SU-DHL-6 (cell line): ENCODE results near the gene FBXW7.

ENCODE experiments used
- EZH2phosphoT487 ChIP-seq: fragments of 200-600 bp; sonication (generic), shearing (Covaris generic); conservative IDR thresholded peaks from 2 replicates; pipeline ENCODE4 v1.6.1; 2018; ENCODE audit warnings: mild to moderate bottlenecking, antibody characterized with exemption, low read length, moderate library complexity, mixed read lengths
- TF ChIP-seq, protein P1 (sequence below): fragments of 200-600 bp; sonication (generic); IDR thresholded peaks from one replicate; pipeline ENCODE4 v1.5.1; 2017; ENCODE audit warnings: antibody characterized with exemption, mild to moderate bottlenecking, low read length, moderate library complexity; ENCODE audit not compliant: insufficient read depth, poor library complexity, severe bottlenecking

DNA sequence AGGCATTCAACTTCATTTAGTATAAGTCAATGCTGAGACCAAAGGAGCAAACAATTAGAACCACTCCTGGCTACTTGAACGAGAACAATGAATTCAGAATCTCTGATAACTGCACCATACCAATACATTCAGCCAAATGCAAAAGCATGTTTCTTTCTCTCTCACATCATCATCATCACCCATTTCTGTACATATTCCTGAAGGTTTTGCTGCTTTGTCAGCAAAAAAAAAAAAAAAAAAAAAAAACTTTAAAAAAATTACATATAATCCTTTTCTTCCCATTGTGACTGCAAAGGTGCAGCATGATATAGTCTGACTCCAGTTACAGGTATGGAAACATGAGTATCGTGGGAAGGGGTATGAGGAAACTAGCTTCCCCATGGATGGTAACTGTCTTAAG is 35.6 kb downstream of the FBXW7 start:
- TF ChIP-seq EZH2phosphoT487, result no peak
- TF ChIP-seq, protein P1, sequence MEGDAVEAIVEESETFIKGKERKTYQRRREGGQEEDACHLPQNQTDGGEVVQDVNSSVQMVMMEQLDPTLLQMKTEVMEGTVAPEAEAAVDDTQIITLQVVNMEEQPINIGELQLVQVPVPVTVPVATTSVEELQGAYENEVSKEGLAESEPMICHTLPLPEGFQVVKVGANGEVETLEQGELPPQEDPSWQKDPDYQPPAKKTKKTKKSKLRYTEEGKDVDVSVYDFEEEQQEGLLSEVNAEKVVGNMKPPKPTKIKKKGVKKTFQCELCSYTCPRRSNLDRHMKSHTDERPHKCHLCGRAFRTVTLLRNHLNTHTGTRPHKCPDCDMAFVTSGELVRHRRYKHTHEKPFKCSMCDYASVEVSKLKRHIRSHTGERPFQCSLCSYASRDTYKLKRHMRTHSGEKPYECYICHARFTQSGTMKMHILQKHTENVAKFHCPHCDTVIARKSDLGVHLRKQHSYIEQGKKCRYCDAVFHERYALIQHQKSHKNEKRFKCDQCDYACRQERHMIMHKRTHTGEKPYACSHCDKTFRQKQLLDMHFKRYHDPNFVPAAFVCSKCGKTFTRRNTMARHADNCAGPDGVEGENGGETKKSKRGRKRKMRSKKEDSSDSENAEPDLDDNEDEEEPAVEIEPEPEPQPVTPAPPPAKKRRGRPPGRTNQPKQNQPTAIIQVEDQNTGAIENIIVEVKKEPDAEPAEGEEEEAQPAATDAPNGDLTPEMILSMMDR, result no peak
